HG02852 (cell line): ENCODE data around the gene TIMMDC1.
A peak's percentile ranks its signal among the peaks of the same experiment; 100 is the strongest.
"Not testable (repeated sequence)": the region's sequence is repeated elsewhere in the genome, so short reads cannot be mapped to it uniquely, and the experiment has no call there.

Experiments used
- ATAC-seq: cut with Tn5 transposase; IDR thresholded peaks from one replicate; pipeline ENCODE4 v1.9.1; 2021; ENCODE audit warnings: mild to moderate bottlenecking, moderate library complexity; ENCODE audit not compliant: unreplicated experiment

TIMMDC1 gene

DNA sequence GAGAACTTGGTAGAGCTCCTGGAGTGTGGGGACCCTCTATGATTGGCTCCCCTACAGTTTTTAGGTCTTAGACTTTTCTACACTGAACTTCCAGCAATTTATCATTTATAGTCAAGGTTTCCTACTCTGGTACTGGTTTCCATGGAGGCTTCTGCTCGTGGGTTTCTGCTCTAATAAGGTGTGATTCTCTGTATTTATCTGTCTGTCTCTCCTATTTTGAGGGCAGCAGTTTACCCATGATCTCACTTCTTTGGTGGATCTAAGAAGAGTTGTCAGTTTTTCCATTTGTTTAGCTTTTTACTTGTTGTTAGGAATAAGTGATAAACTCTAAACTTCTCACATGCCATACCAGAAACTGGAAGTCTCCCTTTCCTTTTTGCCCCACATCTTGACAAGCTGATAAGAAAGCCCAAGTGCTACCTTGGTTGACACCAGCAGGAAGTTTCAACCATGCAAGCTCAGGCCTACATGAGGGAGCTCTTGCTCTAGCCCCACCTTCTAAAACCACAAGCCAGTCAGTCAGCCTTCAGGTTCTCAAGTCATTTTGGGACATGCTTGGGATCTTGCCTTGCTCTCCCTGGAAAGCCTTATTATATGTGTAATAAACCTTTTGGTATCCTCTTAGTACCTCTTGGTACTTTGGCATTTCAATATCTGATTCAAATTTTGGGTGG, 10.0 kb downstream of the TIMMDC1 start:
- ATAC-seq = peak; percentile 73

DNA sequence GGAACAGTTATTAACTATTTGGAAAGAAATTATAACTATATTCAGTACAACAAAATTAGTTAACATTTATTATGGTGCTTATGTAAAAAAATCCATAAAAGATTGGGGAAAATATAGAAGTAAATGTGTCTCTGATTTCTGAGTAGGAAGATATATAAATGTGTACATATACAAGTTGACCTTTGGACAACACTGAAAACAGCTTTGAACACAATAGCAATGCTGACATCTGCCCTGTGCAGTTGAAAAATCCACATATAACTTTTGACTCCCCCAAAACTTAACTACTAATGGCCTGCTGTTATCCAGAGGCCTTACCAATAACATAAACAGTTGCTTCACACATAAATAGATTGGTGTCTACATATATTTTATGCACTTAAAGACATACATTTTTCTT, 12.3 kb downstream of the TIMMDC1 start:
- no peak for ATAC-seq

DNA sequence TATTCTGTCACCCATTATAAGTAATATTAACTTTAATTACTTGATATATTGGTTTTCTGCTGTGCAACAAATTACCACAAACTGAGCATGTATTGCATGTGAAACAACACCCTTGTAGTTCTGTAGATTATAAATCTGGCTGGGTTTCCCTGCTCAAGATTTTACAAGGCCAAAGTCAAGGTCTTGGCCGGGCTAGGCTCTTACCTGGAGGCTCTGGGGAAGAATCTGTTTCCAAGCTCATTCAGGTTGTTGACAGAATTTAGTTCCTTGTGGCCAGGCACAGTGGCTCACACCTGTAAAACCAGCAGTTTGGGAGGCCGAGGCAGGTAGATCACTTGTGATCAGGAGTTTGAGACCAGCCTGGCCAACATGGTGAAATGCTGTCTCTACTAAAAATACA, 16.3 kb downstream of the TIMMDC1 start:
- no peak for ATAC-seq

DNA sequence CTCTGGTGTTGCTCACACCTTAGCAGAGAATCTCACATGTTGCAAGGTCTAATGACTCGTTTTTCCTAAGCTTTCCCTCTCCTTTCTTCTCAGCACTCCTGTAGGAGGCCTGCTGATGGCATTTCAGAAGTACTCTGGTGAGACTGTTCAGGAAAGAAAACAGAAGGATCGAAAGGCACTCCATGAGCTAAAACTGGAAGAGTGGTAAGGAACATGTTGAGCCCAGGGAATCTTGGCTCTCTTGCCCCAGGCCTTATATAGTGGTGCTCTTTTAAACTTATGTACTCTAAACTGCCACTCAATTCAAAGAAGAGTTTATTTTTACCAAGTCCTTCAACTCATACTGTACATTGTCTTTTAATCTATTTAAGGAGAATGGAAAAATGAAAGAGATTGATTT, 18.8 kb downstream of the TIMMDC1 start:
- ATAC-seq = no peak

DNA sequence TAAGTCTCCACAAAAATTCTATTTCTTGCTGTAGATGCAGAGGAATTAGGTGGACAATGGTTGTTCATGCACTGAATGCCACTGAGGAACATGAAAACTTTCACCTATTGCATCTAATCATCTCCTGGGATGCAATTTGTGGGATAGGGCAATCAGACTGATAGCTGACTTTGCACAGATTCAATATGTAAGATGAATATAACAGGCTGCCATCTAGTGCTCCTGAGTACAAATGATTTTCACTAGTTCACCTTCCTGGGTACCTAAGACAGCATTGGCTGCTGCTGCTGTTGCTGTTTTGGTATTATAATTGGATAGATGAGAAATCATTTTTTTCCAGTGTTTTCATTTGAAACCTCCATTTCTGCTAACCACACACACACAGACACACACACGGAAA, 19.7 kb downstream of the TIMMDC1 start:
- ATAC-seq = no peak

DNA sequence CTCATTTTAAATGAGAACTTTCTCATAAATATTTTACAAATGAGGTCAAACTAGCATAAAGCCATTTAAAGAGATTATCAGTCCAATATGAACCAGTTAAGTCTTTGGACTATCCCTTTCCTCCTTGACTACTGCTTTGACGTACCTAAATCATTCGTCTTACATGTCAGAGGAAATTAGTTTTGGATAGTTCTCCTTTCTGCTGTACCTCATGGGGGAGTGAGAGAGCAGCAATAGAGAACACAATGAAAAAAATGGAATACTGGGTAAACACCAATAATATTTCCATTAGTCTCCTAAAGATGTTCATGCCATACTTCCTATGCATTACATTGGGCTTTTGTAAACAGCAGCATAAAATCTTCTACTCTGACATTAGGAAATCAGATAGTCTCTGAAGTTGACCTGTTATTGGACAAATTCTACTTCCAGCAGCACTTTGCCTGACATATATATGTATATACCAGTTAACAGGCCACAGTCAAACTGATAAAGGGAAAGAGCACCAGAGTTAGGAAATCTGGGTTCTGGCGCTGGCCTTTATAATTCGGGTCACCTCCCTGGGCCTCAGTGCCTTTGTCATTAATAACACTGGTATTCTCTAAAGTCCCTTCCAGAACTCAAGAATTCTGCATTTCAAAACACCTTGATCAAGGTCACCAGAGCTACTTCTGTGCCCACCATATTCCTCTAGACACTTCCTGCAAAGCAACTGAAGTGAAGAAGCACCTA, 26.8 kb downstream of the TIMMDC1 start:
- ATAC-seq = no peak

DNA sequence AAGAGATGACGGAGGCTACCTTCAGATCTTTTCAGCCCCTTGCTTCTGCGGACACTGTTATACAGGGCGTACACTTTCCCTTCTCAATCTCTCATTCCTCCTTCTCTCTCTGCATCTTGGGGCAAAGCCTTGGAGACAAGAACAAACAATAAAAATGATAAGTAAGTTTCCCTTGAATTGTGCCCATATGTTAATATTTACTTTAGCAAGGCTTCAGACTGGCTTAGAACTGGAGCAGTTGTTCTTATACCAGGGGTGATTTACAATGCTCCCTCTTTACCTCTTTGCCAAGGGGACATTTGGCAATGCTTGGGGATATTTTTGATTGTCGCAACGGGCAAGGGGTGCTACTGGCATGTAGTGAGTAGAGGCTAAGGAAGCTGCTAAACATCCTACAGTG, 29.4 kb downstream of the TIMMDC1 start:
- ATAC-seq = no peak

DNA sequence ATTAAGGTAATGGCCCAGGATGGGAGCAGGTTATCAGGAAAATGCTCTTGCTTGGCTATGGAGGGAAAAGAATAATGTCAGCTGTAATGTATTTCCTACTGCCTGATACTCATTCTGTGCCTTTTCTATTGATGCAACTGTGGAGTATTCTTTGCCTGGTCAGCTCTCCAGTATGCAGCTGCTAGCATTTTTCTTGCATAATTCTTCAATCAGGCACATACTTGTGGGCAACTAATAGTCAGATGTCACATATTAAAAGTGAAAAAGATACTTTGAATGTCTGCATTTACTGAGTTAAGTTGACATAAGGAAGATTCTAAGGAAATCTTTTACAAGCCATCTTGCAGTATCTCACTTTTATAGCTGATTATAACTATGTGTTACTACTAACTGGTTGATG, 31.5 kb downstream of the TIMMDC1 start:
- no peak for ATAC-seq

DNA sequence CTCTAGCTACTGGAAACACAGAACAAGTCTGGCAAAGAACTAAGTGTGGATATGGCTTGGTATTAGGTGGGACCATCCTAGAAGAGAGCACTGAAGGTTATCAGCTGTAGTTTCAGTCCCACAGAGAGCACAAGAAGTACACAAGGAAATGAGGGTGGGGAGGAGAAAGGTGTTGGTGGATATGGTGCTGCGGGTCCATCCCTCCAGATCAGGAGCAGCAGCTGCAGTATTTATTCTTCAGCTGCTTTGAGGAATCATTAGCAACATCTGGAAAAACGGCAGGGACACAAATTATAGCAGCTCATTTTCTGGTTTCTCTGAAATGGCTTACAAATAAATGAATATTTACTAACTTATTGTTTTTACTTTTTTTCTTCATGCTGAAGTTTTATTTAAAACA, 32.1 kb downstream of the TIMMDC1 start:
- ATAC-seq = no peak

DNA sequence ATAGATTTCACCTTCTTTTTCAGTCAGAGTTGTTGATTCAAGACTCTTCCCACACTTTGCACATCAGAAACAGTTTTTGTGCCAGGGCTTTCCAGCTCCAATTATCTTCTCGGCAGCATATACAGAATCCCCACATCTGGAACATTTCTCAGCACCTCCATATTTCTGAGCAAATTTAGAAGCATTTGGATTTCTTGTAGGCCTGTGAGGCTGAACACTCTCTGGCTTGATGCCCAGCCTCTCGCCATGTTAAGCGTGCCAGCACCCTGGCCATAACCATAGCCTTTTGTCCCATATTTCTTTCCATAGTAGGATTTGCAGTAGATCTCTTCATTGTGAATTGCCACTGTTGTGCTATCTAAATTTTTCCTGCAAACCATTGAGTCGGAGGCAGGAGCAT, 32.8 kb downstream of the TIMMDC1 start:
- no peak for ATAC-seq

DNA sequence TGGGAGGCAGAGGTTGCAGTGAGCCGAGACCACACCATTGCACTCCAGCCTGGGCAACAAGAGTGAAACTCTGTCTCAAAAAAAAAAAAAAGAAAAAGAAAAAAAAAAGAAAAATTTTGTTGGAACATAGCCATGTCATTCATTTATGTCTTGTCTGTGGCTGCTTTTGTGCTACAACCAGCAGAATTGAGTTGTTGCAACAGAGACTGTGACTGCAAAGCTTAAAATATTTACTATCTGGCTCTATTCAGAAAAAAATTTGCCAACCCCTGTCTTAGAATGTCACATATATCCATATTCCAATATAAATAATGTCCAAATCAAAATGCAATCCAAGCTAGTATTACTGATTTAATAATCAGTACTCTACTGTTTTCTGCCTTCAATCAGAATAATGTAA, 35.9 kb downstream of the TIMMDC1 start:
- ATAC-seq = no peak

DNA sequence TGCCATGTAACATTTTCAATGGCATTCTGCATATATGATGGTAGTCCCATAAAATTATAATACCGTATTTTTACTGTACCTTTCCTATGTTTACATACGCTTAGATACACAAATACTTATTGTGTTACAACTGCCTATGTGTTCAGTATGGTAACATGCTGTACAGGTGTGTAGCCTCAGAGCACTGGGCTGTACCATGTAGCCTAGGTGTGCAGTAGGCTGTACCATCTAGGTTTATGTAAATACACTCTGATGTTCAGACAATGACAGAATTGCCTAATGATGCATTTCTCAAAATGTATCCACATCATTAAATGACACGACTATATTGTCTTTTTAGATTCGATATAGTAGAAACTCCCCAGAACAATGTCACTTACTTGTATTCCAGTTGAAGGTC, 38.4 kb downstream of the TIMMDC1 start:
- no peak for ATAC-seq

DNA sequence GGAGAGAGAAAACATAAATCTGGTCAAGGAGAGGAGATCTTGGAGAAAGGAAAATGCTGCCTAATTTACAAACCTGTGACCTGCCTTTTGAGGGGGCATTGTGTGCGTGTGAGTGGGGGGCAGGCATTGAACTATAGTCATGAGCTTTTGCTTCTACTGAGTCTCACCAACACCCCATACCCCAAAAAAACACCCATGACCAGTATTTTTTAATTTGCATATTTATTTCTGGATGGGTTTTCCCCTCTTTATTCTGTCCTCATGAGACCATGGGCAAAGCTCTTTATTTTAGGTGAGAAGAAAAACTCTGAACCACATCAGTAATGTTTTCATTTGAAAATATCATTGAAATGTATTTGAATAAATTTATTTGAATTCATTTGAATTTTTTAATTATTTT, 40.4 kb downstream of the TIMMDC1 start:
- ATAC-seq = no peak

DNA sequence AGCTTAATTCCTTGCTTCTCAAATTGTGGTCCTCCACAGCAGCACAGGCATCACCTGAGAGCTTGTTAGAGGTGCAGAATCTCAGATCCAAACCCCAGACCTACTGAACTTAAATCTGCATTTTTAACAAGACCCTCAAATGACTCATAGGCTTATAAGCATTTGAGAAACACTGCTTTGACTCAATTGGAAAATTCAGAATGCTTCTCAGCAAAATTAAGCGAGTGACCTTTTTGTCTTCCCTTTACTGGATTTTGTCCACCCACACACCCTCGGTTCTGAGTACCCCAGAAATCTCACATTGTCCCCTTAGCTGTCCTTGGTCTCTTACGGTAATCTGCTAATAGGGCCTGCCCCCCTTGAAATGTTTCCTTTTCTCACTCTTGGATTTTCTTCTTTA, 43.2 kb downstream of the TIMMDC1 start:
- no peak for ATAC-seq

DNA sequence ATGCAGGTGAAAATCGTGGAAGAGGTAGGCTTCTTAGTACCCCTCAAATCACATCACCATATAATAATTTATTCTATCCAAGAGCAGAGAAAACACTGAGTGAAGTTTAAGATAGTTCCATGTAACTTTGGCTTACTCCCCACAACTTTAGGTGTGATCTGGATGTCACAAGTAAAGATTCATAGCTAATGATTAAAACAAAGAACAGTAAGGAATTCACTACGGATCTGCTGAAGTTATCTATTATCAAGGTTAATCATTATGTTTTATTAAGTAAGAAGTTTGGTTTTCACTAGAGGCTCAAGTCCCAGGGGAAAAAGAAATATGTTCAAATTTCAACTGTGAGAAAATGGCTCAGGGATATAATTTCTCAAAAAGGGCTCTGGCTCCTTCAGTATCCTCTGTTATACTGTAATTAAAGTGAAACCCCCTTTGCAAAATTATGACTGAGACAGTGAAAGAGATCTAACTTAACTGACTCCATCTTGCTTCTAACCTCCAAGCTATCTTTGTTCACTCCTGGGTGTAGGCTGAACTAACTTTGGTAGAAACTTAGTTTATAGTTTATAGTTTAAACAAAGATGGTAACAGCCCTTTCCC, 43.9 kb downstream of the TIMMDC1 start:
- no peak for ATAC-seq

DNA sequence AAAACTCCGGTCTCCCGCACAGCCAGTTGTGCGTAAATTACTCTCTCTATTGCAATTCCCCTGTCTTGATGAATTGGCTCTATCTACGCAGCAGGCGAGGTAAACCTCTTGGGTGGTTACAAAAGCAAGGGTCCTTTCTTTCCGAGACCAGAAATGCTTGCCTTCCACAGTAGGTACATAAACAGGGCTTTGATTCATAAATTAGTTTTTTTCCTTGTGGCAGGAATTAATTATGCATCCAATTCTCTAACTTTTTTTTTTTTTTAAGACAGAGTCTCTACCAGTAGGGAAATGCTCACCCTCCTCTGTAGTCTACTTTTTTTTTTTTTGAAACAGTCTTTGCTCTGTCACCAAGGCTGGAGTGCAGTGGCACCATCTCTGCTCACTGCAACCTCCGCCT, 44.8 kb downstream of the TIMMDC1 start:
- ATAC-seq = no peak

DNA sequence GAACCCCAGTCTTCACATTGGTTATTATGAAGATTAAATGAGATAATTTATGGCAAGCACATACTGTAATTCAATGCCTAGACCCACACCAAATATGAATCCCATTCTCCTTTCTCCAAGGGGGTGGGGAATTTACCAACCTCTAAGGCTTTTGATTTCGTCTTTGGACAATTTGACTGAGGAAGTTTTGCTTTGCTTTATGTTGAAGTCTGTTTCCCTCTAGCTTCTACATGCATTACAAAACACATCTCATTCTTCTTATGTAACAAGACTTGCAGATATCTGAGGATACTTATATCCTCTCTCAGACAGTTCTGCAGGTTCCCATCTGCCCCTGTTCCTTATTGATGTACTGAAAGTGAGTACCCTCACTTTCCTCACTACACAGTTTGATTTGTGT, 48.9 kb downstream of the TIMMDC1 start:
- no peak for ATAC-seq

DNA sequence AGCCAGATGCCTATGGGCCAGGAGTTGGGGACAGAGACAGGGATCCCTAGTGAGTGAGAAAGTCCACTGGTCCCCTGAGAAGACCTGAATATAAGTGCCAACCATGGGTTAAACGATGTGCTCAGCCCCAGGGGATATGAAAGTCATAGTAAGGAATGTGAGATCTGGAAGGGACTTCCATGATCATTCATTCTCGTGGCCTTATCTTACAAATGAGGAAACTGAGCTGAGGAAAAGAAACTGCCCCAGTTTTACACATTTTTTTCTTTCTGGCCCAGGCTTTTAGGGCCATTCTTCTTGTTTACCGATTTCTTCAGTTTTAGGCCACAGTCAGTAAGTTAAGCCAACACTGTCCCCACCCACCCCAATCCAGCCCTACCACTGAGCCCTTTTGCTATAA, 50.0 kb downstream of the TIMMDC1 start:
- no peak for ATAC-seq

DNA sequence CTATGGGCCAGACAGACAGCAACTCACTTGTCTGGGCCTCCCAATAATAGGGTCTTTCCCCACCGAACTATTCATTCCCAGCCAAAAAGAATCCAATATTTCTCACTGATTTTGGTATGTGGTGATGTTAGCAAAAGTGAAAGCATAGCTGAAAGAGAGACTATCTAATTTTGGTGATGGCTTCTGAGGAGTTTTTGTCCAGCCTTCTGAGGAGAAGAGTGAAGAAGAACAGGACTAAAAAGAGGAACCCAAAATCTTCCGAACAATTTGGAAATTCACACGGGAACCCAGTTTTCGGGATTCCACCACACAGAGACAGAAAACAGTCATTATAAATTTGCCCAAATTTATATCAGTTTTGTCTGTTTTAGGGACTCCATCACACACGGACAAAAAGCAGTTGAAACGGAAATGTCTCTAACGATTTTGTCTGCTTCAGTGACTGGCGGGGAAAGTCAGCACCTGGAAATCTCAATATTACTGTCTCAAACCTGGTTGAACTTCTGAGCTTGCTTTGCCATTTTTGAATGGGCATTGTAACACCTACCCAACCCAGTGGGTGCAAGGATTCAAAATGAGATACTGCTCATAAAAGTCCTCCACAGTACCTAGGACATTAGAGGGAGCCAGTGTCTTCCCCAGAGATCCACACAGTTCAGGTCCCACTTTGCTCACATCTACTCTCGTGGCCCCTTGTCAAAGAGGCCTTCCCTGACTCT, 52.0 kb downstream of the TIMMDC1 start:
- peak; percentile 38 for ATAC-seq

DNA sequence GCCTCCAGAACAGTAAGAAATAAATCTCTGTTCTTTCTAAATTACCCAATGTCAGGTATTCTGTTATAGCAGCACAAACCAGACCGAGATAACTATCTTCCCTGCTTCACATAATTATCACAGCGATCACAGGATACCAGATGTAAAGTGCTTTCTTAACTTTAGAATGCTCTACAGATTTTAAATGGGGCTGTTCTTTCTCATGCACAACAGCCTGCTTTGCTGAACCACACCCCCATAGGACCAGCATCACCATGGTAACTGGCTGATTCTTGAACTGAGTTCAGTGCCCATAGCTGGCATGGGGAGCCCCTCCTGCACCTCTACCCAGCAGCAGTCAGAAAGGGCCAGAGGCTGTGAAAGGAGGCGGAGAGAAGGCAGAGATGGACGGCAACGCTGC, 53.3 kb downstream of the TIMMDC1 start:
- no peak for ATAC-seq

DNA sequence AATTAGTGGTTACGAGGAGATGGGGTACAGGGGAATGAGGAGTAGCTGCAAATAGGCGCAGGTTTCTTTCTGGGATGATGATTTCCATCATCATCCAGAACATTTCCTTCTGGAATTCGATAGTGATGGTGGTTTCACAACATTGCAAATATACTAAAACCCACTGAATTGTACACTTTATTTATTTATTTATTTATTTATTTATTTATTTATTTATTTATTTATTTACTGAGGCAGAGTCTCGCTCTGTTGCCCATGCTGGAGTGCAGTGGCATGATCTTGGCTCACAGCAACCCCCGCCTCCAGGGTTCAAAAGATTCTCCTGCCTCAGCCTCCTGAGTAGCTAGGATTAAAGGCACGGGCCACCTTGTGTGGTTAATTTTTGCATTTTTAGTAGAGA, 54.6 kb downstream of the TIMMDC1 start:
- ATAC-seq = not testable (repeated sequence)
